Measurements from ENCODE around the gene LMO1.

The LMO1 gene

DNA sequence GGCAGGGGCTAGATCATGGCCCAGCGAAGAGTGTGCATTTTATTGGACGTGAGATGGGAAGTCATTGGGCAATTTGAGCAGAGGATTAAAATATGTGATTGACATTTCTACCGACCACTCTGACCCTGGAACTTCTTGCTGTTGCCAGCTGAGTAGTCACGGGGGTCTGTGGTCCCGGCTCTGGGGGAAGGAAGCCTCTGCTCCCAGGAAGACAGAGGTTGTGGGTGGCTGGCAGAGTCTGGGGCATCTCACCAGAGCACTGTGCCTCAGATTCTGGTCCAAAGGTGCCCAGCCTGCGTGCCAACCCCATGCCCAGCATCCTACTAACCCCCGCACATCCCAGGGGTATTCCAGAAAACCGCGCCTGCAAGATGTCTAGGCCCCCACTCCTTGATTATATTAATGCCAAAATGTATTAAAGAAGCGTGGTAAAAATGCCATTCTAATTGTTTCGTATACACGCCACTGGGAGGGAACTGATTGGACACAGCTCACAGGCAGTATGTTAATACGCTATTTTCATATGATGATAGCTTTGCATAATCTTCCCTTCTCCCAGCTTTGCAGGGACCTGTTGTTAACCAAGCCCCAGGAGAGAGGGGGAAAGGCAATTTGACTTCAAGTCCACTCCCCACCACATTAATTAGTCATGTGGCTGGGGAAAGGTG, 25.3 kb upstream of the LMO1 start:
- DNase-seq (ENCODE audit: low read depth in 2 of 2, low spot score in 1 of 2): no peak

DNA sequence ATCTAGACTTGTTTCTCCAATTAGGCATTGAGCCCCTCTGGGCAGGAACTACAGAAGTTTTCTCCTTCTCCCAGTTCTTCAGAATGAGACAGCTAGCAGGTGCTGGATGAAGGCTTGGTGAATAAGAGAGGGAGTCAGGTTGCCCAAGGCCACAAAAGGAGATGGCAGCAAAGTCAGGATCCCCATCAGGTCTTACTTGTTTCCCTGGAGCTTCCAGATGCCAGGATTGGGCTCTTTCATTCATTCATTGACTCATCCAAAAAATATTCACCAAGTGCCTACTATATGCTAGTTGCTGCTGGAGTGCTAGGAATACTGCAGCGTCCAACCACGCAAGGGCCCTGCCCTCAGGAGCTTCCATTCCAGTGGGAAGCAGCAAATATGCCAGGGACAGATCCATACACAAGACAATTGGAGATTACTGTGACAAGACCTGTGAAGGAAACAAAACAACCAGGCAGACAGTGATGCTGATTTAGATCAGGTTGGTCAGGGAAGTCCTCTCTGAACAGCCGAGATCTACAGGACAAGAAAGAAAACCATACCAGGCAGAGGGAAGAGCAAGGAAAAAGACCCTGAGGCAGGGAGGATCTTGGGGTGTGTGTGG, 24.6 kb upstream of the LMO1 start:
- DNase-seq (ENCODE audit: low read depth in 2 of 2, low spot score in 1 of 2): no peak

DNA sequence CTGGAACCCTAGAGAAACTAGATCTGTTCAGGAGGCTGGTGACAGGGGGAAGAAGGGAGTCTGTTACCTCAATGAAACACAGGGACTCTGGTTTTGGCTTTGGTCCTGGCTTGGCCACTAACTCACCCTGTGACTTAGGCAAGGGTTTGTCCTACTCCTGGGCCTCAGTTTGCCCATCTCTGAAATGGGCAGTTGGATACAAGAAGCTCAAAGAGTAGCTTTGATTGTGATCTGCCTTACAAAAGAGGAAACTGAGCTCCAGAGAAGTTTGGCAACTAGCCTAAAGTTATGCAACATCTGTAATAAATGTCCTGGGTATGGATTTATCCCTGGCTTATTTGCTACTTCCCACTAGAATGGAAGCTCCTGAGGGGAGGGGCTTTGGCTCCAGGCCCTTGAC, 24.0 kb upstream of the LMO1 start:
- DNase-seq (ENCODE audit: low read depth in 2 of 2, low spot score in 1 of 2): no peak

DNA sequence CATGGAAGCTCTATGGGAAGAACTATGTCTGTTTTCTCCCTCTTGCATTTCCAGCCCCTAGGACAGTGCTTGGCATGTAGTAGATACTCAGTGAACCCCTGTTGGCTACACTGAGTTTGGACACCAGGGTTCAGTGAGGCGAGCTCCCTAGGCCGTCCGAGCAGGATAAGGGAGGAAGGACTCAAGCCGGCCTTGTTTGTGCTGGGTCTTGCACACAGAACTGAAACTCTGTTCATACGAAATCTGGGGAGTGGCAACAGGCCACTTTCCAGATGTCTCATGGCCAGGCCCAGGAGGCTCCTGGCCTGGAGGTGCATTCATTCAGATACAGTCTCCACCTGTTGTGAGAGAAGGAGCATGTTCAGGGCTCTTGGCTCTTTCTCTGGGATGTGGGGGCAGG, 23.6 kb upstream of the LMO1 start:
- DNase-seq (ENCODE audit: low read depth in 2 of 2, low spot score in 1 of 2): no peak

DNA sequence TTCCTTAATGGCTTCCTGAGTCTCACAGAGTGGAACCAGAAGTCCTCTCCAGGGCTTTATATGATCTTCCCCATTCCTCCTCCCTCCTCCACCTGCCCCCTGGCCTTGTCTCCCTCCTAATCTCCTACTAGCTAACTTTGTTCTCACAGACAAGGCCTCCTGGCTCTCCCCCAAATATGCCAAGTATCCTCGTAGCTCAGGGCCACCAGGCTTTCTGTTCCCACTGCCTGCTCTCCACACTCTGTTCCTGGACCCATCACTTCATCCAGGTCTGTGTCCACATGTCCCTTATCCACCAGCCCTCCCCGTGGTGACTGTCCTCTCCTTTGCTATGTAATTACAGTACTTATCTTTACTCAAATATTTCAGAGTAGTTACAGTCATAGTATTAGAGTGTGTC, 23.2 kb upstream of the LMO1 start:
- DNase-seq (ENCODE audit: low read depth in 2 of 2, low spot score in 1 of 2): no peak

DNA sequence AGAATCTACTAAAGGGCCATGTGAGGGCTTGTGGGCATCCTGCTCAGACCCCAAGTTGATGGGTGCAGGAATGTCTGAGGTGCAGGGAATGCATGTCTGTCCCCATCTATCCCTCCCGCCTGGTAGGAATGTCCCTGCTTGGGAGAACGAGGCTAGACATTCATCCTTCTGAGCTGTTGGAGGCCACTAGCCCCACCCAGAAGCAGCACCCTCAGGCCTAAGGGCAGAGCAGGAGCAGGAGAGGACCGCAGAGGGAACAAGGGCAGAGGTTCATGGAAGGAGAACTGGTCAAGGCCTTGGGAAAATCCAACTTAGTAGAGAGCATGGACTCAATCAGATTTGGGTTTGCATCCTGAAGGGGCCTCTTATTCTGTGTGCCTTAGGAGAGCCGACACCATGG, 22.1 kb upstream of the LMO1 start:
- no peak for DNase-seq (ENCODE audit: low read depth in 2 of 2, low spot score in 1 of 2)

DNA sequence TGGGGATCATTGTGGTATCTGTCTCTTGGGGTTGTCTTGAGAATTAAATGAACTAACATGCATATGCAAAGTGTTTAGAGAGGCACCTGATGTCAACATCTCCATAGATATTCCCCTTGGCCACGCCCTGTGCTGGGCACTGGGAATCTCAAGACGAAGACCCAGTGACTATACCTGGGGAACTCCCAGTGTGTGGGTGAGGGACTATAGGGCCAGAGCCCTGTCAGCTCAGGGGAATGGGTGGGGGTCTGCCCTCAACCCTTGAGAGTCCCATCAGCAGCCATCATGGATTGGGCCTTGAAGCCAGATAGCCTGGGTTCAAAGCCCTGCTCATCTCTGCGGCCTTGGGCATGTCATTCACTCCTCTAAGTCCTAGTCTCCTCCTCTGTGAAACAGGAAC, 21.6 kb upstream of the LMO1 start:
- DNase-seq (ENCODE audit: low read depth in 2 of 2, low spot score in 1 of 2): no peak

DNA sequence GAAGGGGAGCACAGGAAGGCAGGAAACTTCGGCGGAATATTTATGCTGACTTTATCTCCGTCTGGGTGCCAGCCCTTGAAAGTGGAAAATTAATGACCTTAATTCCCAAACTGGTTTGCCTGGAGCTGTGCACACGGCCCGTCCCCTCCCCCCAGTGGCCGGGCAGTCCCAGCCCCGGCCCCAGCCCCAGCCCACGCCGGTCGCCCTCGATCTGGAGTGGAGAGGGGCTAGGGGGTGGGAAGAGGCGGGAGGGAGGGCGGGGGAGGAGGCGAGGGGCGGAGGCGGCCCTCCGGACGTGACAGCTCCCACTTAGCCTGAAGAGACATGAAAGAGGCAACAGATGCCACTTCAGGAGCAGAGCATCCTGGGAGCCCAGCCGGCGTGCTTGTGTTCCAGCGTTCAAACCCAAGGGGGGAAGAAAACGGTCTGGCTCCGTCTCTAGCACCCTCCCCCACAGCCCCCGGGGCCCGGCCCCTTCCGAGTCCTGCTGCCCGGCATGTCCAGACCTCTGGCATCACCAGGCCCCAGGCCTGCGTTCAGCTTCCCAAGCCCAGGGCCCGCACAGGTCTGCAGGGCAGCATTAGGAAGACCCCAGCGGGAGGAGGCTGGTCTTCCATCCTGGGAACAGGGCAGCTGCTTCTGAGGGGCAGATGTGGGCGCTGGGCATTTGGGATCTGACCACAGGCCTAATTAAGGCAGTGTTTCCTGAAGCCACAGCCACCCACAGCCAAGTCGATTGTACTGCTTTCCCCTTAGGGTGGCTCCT, 20.0 kb upstream of the LMO1 start:
- no peak for DNase-seq (ENCODE audit: low read depth in 2 of 2, low spot score in 1 of 2)

DNA sequence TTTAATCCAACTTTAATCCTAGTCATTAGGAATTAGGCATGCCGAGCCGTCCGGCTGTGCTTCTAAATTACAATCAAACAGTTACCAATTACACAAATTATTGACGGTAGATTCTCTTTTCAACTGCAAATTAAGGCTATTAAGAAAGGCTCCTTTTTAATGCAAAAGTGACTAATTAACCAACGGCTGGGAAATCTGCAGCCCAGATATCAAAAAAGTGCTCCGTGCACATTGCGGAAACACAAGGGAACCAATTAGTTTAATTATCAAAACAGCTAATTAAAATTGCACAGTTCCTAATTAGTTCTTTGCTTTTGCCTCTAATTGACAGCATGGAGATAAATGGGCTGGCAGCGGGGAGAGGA, 19.4 kb upstream of the LMO1 start:
- DNase-seq (ENCODE audit: low read depth in 2 of 2, low spot score in 1 of 2): no peak

DNA sequence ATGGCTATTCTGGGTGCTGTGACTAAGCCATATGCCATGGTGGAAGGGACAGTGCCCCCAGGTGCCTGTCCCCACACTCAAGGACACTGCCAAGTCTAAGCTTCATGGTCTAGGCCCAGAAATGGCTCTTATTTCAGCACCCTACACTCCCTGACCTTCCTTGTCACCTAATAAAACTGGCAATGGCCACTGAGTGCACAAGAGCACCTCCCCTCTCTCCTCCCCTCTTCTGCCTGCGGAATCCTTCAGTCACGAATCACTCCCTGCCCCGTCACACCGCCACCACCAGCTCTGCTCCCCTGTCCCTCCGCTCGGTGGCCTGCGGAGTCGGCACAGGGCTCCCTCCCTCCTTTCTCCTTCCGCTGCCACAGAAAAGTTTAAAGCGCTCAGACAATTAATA, 19.0 kb upstream of the LMO1 start:
- DNase-seq (ENCODE audit: low read depth in 2 of 2, low spot score in 1 of 2): no peak

DNA sequence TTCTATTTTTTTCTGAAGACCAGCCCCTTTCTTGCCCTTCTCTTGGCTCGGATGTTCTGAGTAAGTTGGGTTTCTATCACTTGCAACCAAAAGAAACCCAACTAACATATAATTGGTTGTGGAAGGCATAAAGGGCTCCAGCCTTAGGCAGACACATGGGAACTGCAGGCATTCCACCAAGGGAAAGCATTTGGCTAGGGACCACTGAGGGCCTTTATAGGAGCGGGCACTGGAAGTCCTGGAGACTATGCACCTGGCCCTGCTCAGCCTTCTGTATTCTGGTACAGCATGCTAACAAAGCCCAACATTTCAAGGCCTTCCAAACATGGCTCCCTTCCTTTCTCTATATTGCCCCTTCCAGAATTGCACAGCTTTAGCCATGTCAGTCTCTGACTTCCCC, 17.6 kb upstream of the LMO1 start:
- DNase-seq (ENCODE audit: low read depth in 2 of 2, low spot score in 1 of 2): no peak

DNA sequence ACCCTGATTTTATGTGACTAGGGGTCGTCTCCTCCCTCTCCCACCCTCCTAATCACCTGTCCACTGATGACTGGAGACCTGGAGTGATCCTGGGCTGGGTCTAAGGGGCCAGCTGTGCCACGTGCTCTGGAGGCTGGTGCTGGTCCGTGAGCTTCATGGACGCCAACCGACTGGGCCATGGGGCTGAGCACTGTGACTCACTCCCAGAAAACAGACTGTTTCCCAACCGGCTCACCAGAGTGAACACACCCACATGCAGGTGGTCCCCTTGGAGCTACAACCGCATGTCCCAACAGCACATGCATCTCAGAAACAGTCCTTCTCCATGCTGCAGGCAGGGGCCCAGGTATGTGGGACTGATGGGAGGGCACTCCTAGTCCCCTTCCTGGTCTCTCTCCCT, 14.0 kb upstream of the LMO1 start:
- no peak for DNase-seq (ENCODE audit: low read depth in 2 of 2, low spot score in 1 of 2)

DNA sequence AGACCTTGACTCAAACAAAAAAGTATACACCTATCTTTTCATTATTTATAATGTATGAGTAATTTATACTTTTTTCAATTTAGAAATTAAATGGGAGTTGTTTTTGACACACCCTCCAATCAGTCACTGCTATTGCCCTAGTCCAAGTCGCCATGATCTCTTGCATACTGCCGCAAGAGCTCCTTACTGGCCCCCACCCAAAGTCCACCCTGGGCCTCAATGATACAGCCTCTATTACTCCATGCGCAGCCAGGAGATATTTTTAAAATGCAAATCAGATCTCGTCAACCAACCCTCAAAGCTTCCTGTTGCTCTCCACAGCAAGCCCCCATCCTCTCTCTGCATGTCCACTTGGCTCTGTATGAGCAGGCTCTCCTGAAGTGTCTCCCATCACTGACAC, 12.8 kb upstream of the LMO1 start:
- no peak for DNase-seq (ENCODE audit: low read depth in 2 of 2, low spot score in 1 of 2)

DNA sequence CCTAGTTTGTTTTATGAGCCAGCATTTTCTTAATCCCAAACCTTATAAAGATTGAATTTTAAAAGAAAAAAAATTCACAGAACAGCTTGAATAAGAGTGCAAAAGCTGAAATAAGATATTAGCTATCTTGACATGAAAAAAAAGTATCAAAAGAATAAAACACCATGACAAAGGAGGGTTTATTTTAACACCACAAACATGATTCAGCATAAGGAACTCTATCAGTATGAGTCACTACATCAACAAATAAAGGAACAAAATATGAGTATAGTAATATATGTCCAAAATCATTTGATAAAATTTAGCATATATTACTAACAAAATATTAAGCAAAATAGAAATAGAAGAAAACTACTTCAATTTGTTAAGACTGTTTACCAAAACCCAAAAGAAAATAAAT, 9.6 kb upstream of the LMO1 start:
- no peak for DNase-seq (ENCODE audit: low read depth in 2 of 2, low spot score in 1 of 2)

DNA sequence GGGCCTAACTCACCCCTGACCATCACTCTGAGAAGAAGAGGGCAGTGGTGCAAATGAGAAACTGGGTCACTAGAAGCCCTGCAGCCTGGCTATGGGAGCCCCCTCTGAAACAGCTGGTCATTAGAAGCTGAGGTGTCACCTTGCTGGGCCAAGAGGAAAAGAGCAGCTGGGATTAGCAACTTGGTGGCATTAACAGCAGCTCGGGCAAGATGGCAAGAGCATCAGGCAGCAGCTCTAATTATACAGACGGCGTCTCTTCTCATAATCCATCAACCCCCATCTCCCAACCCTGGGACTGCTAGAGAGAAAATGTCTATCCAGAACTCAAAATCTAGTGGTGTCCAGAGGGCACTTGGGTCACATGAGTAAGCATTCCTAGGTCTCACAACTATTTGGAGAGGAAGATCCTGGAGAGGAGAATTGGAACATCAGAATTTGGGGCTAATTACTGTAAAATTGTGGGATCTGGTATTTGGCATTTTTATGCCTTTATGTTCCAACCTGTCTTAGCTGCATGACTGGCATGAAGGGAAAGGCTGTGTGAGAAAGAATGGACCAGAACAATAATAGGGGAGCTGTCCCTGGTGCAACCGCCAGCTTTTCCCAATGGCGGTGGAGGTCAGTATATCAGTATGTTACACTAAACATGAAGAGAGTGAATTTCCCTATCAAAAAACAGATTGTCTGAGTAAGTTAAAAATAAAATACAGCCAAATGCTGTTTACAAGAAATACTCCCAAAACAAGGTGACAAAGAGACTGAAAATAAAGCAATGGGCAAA, 7.6 kb upstream of the LMO1 start:
- no peak for DNase-seq (ENCODE audit: low read depth in 2 of 2, low spot score in 1 of 2)

DNA sequence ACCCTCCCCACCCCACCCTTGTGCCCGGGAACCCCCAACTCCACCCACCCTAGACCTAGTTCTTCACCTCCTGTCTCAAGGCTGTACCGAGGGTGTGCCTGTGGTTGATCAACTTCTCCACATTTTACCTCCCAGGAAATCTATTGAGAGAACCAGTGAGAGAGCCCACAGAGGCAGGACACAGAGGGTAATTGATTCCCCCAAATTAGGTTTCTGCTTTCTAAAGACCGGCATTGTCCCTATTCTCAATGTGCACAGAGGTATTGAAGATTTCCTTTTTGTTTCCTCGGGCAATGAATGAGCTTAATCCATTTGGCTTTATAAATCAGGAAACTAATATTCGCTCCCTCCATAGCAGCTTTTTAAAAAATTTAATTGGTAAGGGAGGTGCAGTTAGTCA, 6.0 kb upstream of the LMO1 start:
- DNase-seq (ENCODE audit: low read depth in 2 of 2, low spot score in 1 of 2): no peak

DNA sequence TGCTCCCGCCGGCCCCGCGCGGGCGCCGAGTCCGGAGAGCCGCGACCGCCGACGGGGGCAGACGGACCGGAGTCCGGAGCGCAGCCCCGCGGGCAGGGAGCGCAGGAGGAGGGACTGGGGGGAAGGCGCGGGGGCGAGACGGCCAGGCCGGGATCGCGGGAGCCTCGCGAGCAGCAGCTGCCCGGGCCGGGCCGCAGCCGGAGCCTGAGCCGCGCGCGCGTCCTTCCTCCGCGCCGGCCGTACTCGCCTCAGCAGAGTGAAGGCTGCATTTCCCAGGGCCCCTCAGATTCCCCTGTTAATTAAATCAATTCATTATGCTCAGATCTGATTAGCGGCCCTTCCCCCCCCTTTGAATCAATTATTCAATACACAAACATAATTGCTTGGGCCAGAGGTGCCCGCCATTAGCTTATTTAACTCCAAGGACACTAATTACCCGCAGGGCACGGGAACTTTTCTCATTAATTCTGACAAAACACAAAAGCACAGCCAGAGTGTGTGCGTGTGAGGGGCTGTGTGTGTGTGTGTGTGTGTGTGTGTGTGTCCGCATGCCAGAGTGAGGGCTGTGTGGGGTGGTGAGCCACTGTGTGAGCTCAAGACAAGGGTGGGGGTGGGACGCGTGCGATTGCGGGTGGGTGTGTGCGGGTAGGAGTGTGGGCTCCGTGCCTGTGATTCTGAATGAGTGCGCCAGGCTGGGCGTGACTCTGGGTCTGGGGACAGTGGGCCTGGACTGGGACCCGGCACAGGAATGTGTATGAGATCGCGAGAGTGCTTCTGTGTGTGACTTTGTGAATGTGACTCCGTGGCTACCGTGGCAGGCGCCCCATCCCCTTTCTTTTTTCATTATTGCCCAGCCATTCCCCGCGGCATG, 5.1 kb upstream of the LMO1 start:
- no peak for DNase-seq (ENCODE audit: low read depth in 2 of 2, low spot score in 1 of 2)

DNA sequence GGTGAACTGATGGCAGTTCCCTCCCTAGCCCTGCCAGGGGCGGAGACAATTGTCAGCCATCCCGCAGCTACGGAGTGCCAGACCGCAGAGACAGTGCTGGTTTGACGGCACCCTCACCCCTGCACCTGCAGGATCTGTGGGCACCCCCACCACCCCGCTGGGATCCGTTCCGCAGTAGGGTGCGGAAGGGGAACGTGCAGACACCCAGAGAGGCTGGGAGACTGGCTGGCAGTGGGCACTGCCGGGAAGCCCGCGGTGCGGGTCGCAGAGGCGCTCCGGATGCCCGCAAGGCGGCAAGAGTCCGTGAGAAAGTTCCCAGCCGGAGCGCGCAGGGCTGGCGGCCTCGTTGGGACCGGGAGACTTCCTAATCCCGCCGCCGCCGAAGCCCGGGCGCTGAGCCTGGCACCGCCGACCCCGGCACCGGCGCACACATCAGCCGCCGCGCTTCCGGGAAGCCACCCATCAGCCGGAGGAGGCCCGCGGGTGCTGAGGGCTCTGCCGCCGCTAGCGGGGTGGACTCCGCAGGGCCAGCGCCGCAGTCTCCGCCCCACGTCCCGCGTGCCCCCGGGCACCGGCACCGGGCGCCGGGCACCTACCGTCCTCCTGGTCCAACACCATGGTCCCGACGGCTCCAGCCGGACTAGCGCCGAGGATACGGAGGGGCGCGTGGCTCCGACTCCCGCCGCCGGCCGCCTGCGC, 4.3 kb upstream of the LMO1 start:
- DNase-seq (ENCODE audit: low read depth in 2 of 2, low spot score in 1 of 2): no peak

DNA sequence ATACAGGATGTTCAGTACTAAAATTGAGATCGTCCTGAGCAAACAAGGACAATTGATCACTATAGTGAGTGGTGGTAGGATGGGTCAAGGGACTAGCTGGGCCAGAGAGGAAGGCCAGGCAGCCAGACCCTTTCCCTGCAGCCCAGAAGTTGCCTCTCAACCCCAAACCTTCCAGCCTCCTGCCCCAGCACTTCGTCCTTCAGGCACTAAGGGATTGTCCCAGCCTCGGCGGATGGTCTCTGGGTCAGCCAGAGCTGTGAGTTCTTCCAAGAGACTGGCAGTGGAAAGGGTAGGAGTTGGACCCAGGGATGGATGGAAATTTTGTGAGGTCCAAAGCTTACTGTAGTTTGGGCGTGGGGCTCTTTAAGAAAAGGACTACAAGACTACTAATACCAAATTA, 3.6 kb upstream of the LMO1 start:
- no peak for DNase-seq (ENCODE audit: low read depth in 2 of 2, low spot score in 1 of 2)
